WI38 (cell line): ENCODE data around the gene HOXA10.

Source experiments
- H3K4me3 ChIP-seq: 2 replicates; pipeline ENCODE4 v1.5.1; 2011; ENCODE audit warnings: low read depth, mild to moderate bottlenecking, control low read depth, low read length
- CTCF ChIP-seq: IDR thresholded peaks from 2 replicates; pipeline ENCODE4 v1.5.1; 2012; ENCODE audit warnings: low read depth, mild to moderate bottlenecking, control low read depth, low read length

Gene HOXA10

DNA sequence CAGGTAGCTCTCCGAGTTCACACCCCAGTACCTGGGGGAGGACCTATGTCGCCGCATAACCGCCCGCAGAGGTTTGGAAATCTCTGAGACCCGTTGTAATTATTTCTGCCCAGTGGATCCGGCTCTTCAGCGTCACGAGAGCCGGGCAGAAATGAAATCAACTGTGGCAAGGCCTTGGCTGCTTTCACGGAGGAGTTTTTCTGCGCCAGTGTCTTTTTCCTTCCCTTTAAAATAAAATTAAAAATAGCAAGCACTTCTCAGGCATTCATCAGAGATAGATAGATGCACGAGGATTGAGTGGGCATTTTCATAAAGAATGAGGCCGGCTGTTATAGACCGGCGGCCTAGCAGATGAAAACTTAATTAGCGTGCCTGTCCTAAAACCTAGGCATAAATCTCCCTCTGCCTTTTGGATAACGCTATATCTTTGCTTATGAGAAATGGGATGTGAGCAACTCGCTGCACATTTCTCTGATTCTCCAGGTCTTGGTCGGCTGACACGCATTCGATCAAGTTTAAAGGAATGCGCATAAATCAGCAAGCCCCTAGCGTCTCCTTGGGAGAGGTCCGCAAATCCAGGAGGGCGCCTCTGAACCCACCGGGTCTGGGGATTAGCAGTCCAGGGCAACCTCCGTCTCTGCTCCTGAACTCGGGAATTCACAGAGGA lies 19.3 kb upstream of the HOXA10 start:
- H3K4me3 ChIP-seq: no peak overlapping the region
- TF ChIP-seq CTCF: no peak

- no peak for TF ChIP-seq CTCF
- peak overlapping the region; percentile 31; the same call in 1 of the 2 replicates for H3K4me3 ChIP-seq
Measured at GRCh38 chr7:27192546-27193334, 18.6 kb upstream of the HOXA10 start.

DNA sequence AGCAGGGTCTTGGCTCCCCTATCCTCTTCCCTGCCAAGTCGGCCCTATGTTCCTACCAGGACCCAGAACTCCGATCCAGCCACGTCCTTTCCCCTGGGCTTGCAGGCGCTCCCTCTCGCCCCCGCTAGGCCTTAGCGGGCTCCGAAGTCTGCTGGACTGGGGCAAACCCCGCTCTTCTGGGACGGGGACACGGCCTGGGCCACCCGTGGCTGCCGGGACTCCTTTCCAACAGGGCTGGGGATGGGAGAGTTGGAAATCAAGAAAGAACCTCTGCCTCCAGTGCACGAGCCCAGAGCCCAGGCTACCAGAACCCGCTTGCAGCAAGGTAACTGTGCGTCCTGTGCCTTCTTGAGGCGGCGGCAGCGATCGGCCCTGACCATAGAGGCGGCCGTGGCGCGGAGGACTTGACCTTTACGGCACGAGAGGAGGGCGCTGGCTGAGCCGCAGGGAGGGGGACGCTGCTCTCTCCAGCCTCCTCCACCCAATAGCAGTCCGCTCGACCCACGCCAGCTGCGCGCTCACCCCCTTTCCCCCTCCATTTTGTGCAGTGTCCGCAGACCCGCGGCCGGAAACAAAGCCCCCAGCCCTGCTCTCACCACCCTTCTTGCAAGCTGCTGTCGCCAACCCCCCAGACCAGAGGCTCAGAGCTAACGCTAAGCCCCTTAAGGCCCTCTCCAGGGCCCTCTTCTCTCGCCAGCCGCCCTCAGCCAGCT lies 17.9 kb upstream of the HOXA10 start:
- TF ChIP-seq CTCF: no peak
- H3K4me3 ChIP-seq: no peak overlapping the region

DNA sequence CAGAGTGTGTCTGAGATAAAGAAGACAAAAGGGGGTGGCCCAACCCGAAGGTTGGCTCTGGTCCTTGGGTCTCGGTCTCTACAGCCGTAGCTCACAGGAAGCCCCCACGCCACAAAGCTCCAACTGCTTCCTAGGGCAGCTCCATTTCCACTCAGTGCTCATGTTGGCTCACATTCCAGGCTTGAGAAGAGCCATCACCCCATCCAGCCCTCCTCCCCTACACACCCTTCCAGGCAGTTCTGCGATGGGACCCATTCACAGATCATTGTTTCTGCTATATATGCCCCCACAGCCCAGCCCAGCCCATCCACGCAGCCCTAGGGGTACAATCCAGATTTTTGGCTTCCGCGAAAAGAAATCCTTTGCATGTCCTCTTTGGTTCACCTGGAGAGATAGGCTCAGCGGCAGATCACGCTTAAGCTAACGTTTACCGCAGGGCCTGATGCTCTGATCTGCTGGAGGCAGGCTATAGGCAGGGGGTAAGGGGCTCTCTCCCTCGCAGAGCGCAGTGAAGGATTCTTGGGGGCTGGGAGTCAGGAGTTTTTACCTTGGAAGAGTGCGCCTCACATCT lies 17.1 kb upstream of the HOXA10 start:
- H3K4me3 ChIP-seq: no peak overlapping the region
- TF ChIP-seq CTCF: no peak

DNA sequence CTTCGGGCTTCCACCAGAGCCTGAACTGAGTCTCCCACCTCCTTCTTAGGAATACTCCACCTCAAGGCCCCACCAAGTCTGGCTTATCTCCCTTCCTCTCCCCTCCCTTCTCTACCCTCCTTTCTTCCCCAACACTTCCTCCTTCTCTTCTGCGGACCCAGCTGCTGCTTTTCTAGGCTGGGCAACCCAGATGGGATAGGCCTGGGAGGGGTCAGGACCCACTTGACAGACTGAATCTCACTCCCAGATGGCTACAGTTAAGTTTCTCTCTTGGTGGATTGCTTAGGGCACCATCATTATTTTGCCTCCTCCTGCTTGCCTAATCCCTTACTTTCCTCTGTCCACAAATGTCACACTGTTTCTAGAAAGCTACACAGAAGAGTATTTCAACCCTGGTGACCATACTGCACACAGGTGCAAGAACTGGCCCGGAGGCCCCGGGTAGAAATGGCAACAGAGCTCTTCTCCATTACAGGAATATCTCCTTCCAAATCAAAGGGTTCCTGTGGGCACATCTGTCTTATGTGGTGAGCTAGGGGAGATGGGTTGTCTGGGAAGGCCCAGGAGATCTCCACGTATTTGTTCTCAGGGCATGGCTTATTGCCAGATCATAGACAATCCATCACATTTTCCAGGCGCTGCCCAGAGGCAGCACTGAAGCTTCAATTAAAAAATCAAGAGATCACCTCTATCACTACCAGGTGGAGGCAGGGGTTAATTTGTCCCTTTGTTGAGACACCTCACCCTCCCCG lies 16.1 kb upstream of the HOXA10 start:
- no peak overlapping the region for H3K4me3 ChIP-seq
- no peak for TF ChIP-seq CTCF

DNA sequence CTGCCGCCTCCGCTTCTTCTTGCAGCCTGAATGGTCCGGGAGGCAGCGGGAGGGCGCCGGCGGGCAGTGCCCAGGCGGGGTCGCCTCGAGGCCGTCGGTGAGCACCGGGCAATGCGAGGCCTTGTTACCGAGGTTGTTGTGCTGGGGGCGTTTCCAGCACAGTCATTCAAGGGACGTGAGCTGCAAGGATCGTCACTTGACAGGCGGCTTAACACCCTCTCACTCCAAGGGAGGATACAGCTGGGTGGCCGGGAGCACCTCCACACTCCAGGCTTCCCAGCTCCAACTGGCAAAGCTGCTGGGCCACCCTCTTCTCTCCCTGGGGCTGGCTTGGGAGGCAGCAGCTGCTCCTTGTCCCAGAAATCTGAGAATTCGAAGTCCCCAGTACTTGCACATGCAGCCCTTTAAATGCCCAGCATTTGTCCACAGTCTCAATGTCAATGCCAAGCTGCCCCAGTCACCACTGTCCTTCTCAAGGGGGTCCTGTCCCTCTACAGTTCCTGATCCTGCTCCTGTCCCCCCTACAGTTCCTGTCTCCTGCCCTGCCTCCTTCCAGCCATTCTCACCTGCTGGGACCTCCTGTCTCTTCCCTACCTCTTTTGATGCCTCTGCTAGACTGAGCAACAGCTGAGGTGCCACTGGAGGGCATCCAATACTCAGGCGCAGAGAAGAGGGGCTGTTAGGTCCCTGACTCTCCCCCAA lies 15.3 kb upstream of the HOXA10 start:
- TF ChIP-seq CTCF: no peak
- no peak overlapping the region for H3K4me3 ChIP-seq
